ENCODE results near the gene ERGIC1. TPM values are rescaled to one million over a fixed set of nuclear protein-coding genes. Genes with fewer than 3 reads are reported as not detected.

Gene ERGIC1
- total and polyA plus RNA-seq, 8 donors: 116 to 229 (median 125) TPM

- DNase-seq: no peak
- TF ChIP-seq CTCF (IDR thresholded peaks at IDR 0.05): no peak
- Histone ChIP-seq H3K36me3 (no peaks in the 10 kb centered on the region), H3K9me3 (no peaks in the 10 kb centered on the region), H3K4me3 (no peak overlapping the region), H3K4me1 (peaks cover 0 to 87% of the 10 kb centered on the region in 2 donors), H3K27me3 (no peaks in the 10 kb centered on the region), H3K27ac (peak overlapping the region; percentile 66 to 71)
- intact Hi-C loops (cut with DNase I): no loop called here
- ATAC-seq: no peak
Measured at GRCh38 chr5:172878933-172879752, 45.1 kb downstream of the ERGIC1 start.

GRCh38 chr5:172881691-172882370, 47.8 kb downstream of the ERGIC1 start:
- no peaks in the 10 kb centered on the region for H3K27me3 ChIP-seq
- H3K36me3 ChIP-seq: no peaks in the 10 kb centered on the region
- TF ChIP-seq CTCF (IDR thresholded peaks at IDR 0.05): no peak
- H3K27ac ChIP-seq: peak overlapping the region; percentile 68 to 86
- ATAC-seq: peak; percentile 60
- no peaks in the 10 kb centered on the region for H3K9me3 ChIP-seq
- intact Hi-C loops (cut with DNase I): no loop called here
- peaks cover 2 to 98% of the 10 kb centered on the region in 2 donors for H3K4me1 ChIP-seq
- H3K4me3 ChIP-seq: no peak overlapping the region
- peak in 2 of 4 donors; percentile 79 to 82 for DNase-seq

- H3K27ac ChIP-seq: peak overlapping the region in 1 of 2 donors; percentile 86
- no peaks in the 10 kb centered on the region for H3K27me3 ChIP-seq
- ATAC-seq (no peak), DNase-seq (no peak)
- H3K9me3 ChIP-seq: no peaks in the 10 kb centered on the region
- H3K36me3 ChIP-seq: no peaks in the 10 kb centered on the region
- intact Hi-C loops (cut with DNase I): no loop called here
- no peak for TF ChIP-seq CTCF (IDR thresholded peaks at IDR 0.05)
- no peak overlapping the region for H3K4me3 ChIP-seq
- H3K4me1 ChIP-seq: peaks cover 12 to 99% of the 10 kb centered on the region in 2 donors
Measured at GRCh38 chr5:172883066-172883465, 49.0 kb downstream of the ERGIC1 start.

- Histone ChIP-seq H3K4me3 (no peak overlapping the region), H3K9me3 (no peaks in the 10 kb centered on the region), H3K4me1 (peaks cover 12 to 84% of the 10 kb centered on the region in 2 donors), H3K27me3 (no peaks in the 10 kb centered on the region), H3K36me3 (peaks cover 0 to 24% of the 10 kb centered on the region in 2 donors), H3K27ac (peak overlapping the region; percentile 84 to 98)
- intact Hi-C loops (cut with DNase I): no loop called here
- TF ChIP-seq CTCF (IDR thresholded peaks at IDR 0.05): no peak
- peak in 1 of 4 donors; percentile 68 for DNase-seq
- ATAC-seq: no peak
Measured at GRCh38 chr5:172885597-172886340, 51.7 kb downstream of the ERGIC1 start.

Measured in left lung (tissue), 10 donors.